HG02610 (cell line): Measurements from ENCODE around the gene DPP4.
"Not testable (repeated sequence)": the region's sequence is repeated elsewhere in the genome, so short reads cannot be mapped to it uniquely, and the experiment has no call there.

ENCODE experiments used
- ATAC-seq: cut with Tn5 transposase; IDR thresholded peaks from one replicate; pipeline ENCODE4 v1.9.1; 2021; ENCODE audit warnings: mild to moderate bottlenecking, moderate library complexity; ENCODE audit not compliant: unreplicated experiment

Gene DPP4

DNA sequence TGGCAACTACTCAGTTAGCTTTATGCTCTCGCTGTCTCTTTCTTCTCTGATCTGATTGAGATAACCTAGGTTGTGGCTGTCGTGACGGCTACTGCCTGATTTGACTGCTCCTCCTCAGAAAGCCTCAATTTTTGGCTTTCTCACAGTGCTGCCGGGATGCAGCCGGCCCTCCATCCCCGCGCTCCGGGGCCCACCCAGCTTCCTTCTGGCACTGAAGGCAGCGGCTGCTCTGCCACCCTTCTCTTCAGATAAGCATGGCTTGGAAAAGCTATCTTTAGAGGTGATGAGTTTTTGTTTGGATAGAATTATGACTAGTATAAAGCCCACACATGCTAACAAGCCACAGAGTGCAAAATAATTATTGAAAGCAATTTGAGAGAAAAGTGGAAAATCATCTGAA, 102.5 kb downstream of the DPP4 start:
- no peak for ATAC-seq

- ATAC-seq: no peak
These were observed 104.9 kb downstream of the DPP4 start for GRCh38 chr2:161969159-161969558.

DNA sequence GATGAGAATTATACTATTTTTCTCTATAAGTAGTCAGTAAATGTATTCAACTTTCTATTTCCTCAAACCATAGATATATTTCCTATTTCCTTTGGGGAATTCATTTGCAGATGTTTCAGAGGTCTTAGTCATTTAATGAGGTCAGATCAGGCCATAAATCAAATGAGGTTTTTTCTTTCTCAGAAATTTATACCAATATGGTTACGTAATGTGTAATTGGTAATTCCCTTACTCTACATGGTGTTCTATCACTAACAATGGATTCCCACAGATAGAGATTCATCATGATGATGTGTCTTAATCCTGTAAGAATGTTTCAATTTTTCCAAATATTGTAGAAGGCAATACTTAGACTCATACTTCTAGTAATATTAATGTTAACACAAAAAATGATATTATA, 108.0 kb downstream of the DPP4 start:
- no peak for ATAC-seq

- no peak for ATAC-seq
These were observed 109.9 kb downstream of the DPP4 start for GRCh38 chr2:161964160-161964559.

DNA sequence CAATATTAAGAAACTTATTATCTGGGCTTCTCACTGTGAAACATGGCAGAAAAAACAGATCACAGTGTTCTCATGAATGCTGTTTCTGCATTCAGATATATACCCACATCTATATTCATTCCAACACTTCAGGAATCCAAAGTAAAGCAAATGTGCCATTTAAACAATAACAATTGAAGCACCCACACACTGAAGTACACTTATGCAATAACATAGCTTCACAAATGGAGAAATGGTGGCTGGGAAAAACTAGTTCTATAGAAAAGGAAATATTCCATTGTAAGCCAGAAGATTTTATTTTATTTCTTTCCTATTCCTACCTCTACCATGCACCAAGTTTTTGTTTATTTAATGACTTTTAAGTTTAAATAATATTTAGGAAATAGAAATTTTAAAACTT, 111.9 kb downstream of the DPP4 start:
- ATAC-seq: no peak

DNA sequence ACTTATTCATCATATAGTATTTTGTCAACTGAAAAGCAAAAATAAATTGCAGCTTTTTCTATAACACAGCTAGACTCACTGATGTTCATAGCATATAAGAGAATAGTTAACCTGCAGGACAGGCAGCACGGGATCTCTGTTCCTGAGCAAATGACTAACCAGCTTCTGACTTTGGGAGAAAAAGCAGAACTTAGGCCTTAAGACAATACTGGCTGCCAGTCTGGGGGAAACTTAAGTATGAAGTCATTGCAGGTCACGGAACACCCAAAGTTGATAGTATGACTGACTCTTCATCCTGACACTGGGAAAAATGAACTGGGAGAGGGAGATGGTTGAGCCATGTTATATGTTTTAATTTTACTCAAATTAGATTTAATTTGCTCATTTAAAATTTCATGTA, 113.0 kb downstream of the DPP4 start:
- ATAC-seq: no peak

DNA sequence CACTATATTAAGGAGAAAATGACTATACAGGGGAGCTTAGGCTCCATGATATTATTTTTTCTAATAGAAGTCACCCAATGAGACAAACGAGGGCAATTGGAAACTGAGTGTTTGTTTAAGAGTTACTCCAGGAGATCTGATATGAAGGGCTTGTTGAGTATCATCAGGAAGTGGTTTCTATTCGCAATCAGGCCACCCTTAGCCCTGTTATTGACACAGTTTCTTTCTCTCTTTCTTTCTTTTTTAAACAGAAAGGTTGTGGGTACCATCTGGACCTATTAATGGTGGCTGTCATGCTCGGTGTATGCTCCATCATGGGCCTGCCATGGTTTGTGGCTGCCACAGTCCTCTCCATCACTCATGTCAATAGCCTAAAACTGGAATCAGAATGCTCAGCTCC, 117.3 kb downstream of the DPP4 start:
- ATAC-seq: no peak

DNA sequence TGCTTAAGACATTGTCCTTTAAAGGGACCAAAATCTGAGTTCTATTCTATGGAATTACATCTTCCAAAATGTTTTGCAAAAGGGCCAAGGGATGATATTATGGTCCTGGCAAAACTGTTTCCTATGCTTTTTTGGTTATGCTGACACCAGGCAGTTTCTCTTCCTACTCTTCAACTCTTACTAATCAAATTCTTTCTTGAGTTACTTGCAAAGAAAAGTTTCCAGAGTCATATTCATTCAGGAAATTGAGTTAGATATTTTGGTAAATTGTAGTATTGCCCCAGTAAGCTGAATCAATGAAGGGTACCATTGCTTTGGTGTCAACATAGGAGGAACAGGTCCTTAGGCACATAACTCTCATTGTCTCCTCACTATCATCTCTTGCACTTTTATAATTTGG, 118.8 kb downstream of the DPP4 start:
- no peak for ATAC-seq

DNA sequence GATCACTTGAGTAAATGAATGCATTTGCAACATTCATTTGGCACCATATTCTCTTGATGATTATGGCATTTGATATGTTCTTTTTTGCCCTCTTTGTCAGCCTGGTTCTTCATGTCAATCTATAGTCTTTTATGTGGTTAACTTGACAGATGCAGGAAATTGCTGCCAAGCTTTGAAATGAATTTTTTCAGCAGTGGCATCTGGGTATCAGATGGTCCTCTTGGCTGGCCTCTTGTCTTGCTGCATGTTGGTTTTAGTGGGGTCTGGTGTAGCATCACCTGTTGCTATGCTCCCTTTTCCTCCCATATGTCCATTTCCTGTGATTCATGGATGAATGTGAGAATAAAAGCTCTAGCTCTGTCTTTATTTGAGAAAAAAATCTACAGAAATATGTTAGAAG, 119.9 kb downstream of the DPP4 start:
- no peak for ATAC-seq

DNA sequence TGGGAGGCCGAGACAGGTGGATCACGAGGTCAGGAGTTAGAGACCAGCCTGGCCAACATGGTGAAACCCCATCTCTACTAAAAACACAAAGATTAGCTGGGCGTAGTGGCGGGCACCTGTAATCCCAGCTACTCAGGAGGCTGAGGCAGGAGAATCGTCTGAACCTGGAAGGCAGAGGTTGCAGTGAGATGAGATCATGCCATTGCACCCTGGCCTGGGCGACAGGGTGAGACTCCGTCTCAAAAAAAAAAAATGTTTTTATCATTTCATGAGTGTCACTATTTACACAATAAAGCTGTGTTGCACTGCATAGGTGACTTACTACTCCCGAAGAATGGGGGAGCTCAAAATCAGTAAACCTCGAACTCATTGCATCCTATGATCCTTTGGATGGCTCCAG, 120.6 kb downstream of the DPP4 start:
- ATAC-seq: not testable (repeated sequence)

- no peak for ATAC-seq
These were observed 121.2 kb downstream of the DPP4 start for GRCh38 chr2:161952783-161953191.

- ATAC-seq: no peak
These were observed 126.2 kb downstream of the DPP4 start for GRCh38 chr2:161947836-161948235.

DNA sequence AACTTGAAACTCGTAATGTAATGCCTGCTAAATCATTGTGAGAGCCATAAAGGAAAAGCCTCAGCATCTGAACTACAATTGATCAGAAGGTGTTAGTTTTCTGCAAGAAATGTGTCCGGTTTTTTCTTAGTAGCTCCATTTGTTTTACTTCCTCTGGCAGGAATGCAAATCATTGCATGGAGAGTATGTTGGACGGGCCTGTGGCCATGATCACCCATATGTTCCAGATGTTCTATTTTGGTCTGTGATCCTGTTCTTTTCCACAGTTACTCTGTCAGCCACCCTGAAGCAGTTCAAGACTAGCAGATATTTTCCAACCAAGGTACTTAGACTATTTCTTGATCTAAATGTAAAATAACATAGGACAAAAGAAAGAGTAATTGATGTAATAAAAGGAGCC, 126.6 kb downstream of the DPP4 start:
- no peak for ATAC-seq

- no peak for ATAC-seq
These were observed 127.4 kb downstream of the DPP4 start for GRCh38 chr2:161946489-161947107.

- no peak for ATAC-seq
These were observed 131.0 kb downstream of the DPP4 start for GRCh38 chr2:161943011-161943410.
